WTC11 (cell line): ENCODE results near the gene NRTN. TPM values are rescaled to one million over a fixed set of nuclear protein-coding genes. Genes with fewer than 3 reads are reported as not detected.

Source experiments
- ATAC-seq: fragments of 200-7000 bp; cut with Tn5 transposase; 2 replicates; pipeline ENCODE4 v1.10.0; 2021; ENCODE audit warnings: mild to moderate bottlenecking, moderate library complexity
- CTCF ChIA-PET: fragments of 300-600 bp; sonication (Branson Sonifier 250); formaldehyde crosslinking; loops from one replicate; lab custom pipeline; 2021; ENCODE audit warnings: antibody characterized with exemption; lab: Charles Lee
- POLR2A ChIA-PET: fragments of 350-600 bp; sonication (Branson Sonifier 250); formaldehyde crosslinking; loops from one replicate; lab custom pipeline; 2021; ENCODE audit warnings: antibody characterized with exemption; lab: Charles Lee
- DNase-seq: peaks from one replicate; pipeline ENCODE4 v3.0.0; 2021; ENCODE audit warnings: low spot score
- H3K27ac Mint-ChIP-seq: 2 replicates; pipeline ENCODE4 v1.8.0; 2021; ENCODE audit warnings: mixed read lengths
- H3K27me3 Mint-ChIP-seq: 2 replicates; pipeline ENCODE4 v1.8.0; 2021; ENCODE audit warnings: low read depth, mild to moderate bottlenecking, moderate library complexity, mixed read lengths
- H3K36me3 Mint-ChIP-seq: 2 replicates; pipeline ENCODE4 v1.8.0; 2021; ENCODE audit warnings: mixed read lengths
- H3K4me1 Mint-ChIP-seq: 2 replicates; pipeline ENCODE4 v1.8.0; 2022; ENCODE audit warnings: mixed read lengths
- H3K4me3 Mint-ChIP-seq: 2 replicates; pipeline ENCODE4 v1.8.0; 2021; ENCODE audit warnings: mild to moderate bottlenecking, moderate library complexity, mixed read lengths
- H3K9me3 Mint-ChIP-seq: 2 replicates; pipeline ENCODE4 v1.8.0; 2021; ENCODE audit warnings: mixed read lengths
- ATF2 ChIP-seq: sonication (generic); formaldehyde crosslinking; IDR thresholded peaks from 2 replicates; pipeline ENCODE4 v1.8.1; 2022; ENCODE audit warnings: low read depth, missing genetic modification reagents, borderline replicate concordance
- CBFB ChIP-seq: sonication (generic); formaldehyde crosslinking; IDR thresholded peaks from 2 replicates; pipeline ENCODE4 v1.8.1; 2022; ENCODE audit warnings: mild to moderate bottlenecking, low read depth, missing genetic modification reagents
- CDX4 ChIP-seq: fragments of 250-450 bp; sonication (Bioruptor Pico); IDR thresholded peaks from 2 replicates; pipeline ENCODE4 v1.9.0; 2021; ENCODE audit warnings: moderate library complexity, mild to moderate bottlenecking, inconsistent platforms, borderline replicate concordance
- CTCF ChIP-seq: fragments of 200-600 bp; IDR thresholded peaks from 2 replicates; pipeline ENCODE4 v1.8.0; 2022; ENCODE audit warnings: antibody characterized with exemption
- E2F1 ChIP-seq: sonication (generic); formaldehyde crosslinking; IDR thresholded peaks from 2 replicates; pipeline ENCODE4 v1.8.0; 2022; ENCODE audit warnings: mild to moderate bottlenecking, missing genetic modification reagents
- E2F4 ChIP-seq: sonication (generic); formaldehyde crosslinking; IDR thresholded peaks from 2 replicates; pipeline ENCODE4 v1.8.1; 2022; ENCODE audit warnings: low read depth, mild to moderate bottlenecking, moderate library complexity, missing genetic modification reagents, borderline replicate concordance
- FOXP1 ChIP-seq: sonication (generic); formaldehyde crosslinking; IDR thresholded peaks from 2 replicates; pipeline ENCODE4 v1.8.0; 2022; ENCODE audit warnings: missing genetic modification reagents, mild to moderate bottlenecking, moderate library complexity, borderline replicate concordance
- IRF1 ChIP-seq: sonication (generic); formaldehyde crosslinking; IDR thresholded peaks from 2 replicates; pipeline ENCODE4 v1.8.0; 2023; ENCODE audit warnings: missing genetic modification reagents
- KAT7 ChIP-seq: sonication (generic); formaldehyde crosslinking; IDR thresholded peaks from 2 replicates; pipeline ENCODE4 v1.8.1; 2023; ENCODE audit warnings: missing genetic modification reagents, mild to moderate bottlenecking, borderline replicate concordance
- MYBL2 ChIP-seq: sonication (generic); formaldehyde crosslinking; IDR thresholded peaks from 2 replicates; pipeline ENCODE4 v1.8.1; 2023; ENCODE audit warnings: mild to moderate bottlenecking, moderate library complexity, missing genetic modification reagents
- PRDM15 ChIP-seq: sonication (generic); formaldehyde crosslinking; IDR thresholded peaks from 2 replicates; pipeline ENCODE4 v1.8.0; 2022; ENCODE audit warnings: missing genetic modification reagents
- SMAD3 ChIP-seq: sonication (generic); formaldehyde crosslinking; IDR thresholded peaks from 2 replicates; pipeline ENCODE4 v1.8.0; 2022; ENCODE audit warnings: missing genetic modification reagents, mild to moderate bottlenecking, borderline replicate concordance
- SP1 ChIP-seq: sonication (generic); formaldehyde crosslinking; conservative IDR thresholded peaks from 2 replicates; pipeline ENCODE4 v1.8.1; 2022; ENCODE audit warnings: missing genetic modification reagents
- USF1 ChIP-seq: sonication (generic); formaldehyde crosslinking; IDR thresholded peaks from 2 replicates; pipeline ENCODE4 v1.8.0; 2022; ENCODE audit warnings: mild to moderate bottlenecking, missing genetic modification reagents
- ZNF317 ChIP-seq: sonication (generic); formaldehyde crosslinking; IDR thresholded peaks from 2 replicates; pipeline ENCODE4 v1.8.1; 2023; ENCODE audit warnings: low read depth, mild to moderate bottlenecking, moderate library complexity, missing genetic modification reagents, borderline replicate concordance
- ZNF512 ChIP-seq: sonication (generic); formaldehyde crosslinking; IDR thresholded peaks from 2 replicates; pipeline ENCODE4 v1.8.1; 2022; ENCODE audit warnings: missing genetic modification reagents, borderline replicate concordance
- ZNF532 ChIP-seq: fragments of 250-450 bp; sonication (Bioruptor Pico); IDR thresholded peaks from 2 replicates; pipeline ENCODE4 v1.9.0; 2021; ENCODE audit warnings: mild to moderate bottlenecking, borderline replicate concordance
- total RNA-seq: library from RNA; stranded (reverse); gene quantifications from 3 replicates; pipeline ENCODE4 v1.2.3, GENCODE V29; 2021

Gene NRTN
- total RNA-seq, 1 experiment from 2014 or later = 6.1 TPM

GRCh38 chr19:5877427-5877826, 72.6 kb downstream of the NRTN start (continued):
- no peak for TF ChIP-seq PRDM15 (CRISPR knock-in tag)
- TF ChIP-seq ATF2 (CRISPR knock-in tag) = no peak
- no peak for TF ChIP-seq IRF1 (CRISPR knock-in tag)
- no peak for TF ChIP-seq E2F1 (CRISPR knock-in tag)

GRCh38 chr19:5877882-5878281, 73.0 kb downstream of the NRTN start:
- H3K9me3 Mint-ChIP-seq = no peaks in the 10 kb centered on the region
- DNase-seq (no peak), ATAC-seq (no peak)
- ChIA-PET POLR2A (no interaction called here), CTCF (interaction anchor here (4.1 kb wide), 1 partner anchor 74 kb away, joined by 21 read pairs; no protein-coding TSS in a partner anchor)
- no peak overlapping the region for H3K27ac Mint-ChIP-seq
- H3K4me1 Mint-ChIP-seq = peaks cover 11% of the 10 kb centered on the region
- H3K36me3 Mint-ChIP-seq = no peaks in the 10 kb centered on the region
- H3K4me3 Mint-ChIP-seq = no peak overlapping the region
- H3K27me3 Mint-ChIP-seq = peaks cover 6% of the 10 kb centered on the region
- TF ChIP-seq SMAD3 = no peak
- no peak for TF ChIP-seq USF1
- no peak for TF ChIP-seq CBFB (CRISPR knock-in tag)
- TF ChIP-seq CDX4 = no peak
- no peak for TF ChIP-seq SP1 (CRISPR knock-in tag)
- no peak for TF ChIP-seq ZNF512 (CRISPR knock-in tag)
- no peak for TF ChIP-seq KAT7 (CRISPR knock-in tag)
- no peak for TF ChIP-seq CTCF
- TF ChIP-seq E2F4 (CRISPR knock-in tag) = no peak
- no peak for TF ChIP-seq ZNF532
- no peak for TF ChIP-seq FOXP1
- no peak for TF ChIP-seq ZNF317 (CRISPR knock-in tag)
- TF ChIP-seq MYBL2 (CRISPR knock-in tag) = no peak
